ENCODE data around the gene STXBP4. TPM values are rescaled to one million over a fixed set of nuclear protein-coding genes. Genes with fewer than 3 reads are reported as not detected.

The STXBP4 gene
- total and polyA plus RNA-seq, 2 experiments from 2014 or later: 25.0 to 52.1 TPM

DNA sequence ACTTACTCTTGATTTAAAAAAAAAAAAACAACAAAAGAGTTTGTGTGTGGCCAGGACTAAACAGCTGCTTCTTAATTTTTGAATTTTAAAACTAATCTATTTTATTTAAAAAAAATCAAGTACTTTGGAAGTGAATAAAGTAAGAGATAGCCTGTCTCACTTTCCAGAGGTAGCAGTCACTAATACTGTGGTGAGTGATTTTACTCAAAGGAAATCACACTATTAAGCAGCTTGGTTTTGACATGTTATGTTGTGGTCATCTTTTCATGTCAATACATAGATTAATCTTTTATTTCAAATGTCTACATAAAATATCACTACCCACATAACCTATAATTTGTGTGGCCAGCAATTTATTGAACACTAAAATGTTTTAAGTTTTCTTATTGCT lies 194.0 kb downstream of the STXBP4 start (continued):
- TF ChIP-seq, protein P1, sequence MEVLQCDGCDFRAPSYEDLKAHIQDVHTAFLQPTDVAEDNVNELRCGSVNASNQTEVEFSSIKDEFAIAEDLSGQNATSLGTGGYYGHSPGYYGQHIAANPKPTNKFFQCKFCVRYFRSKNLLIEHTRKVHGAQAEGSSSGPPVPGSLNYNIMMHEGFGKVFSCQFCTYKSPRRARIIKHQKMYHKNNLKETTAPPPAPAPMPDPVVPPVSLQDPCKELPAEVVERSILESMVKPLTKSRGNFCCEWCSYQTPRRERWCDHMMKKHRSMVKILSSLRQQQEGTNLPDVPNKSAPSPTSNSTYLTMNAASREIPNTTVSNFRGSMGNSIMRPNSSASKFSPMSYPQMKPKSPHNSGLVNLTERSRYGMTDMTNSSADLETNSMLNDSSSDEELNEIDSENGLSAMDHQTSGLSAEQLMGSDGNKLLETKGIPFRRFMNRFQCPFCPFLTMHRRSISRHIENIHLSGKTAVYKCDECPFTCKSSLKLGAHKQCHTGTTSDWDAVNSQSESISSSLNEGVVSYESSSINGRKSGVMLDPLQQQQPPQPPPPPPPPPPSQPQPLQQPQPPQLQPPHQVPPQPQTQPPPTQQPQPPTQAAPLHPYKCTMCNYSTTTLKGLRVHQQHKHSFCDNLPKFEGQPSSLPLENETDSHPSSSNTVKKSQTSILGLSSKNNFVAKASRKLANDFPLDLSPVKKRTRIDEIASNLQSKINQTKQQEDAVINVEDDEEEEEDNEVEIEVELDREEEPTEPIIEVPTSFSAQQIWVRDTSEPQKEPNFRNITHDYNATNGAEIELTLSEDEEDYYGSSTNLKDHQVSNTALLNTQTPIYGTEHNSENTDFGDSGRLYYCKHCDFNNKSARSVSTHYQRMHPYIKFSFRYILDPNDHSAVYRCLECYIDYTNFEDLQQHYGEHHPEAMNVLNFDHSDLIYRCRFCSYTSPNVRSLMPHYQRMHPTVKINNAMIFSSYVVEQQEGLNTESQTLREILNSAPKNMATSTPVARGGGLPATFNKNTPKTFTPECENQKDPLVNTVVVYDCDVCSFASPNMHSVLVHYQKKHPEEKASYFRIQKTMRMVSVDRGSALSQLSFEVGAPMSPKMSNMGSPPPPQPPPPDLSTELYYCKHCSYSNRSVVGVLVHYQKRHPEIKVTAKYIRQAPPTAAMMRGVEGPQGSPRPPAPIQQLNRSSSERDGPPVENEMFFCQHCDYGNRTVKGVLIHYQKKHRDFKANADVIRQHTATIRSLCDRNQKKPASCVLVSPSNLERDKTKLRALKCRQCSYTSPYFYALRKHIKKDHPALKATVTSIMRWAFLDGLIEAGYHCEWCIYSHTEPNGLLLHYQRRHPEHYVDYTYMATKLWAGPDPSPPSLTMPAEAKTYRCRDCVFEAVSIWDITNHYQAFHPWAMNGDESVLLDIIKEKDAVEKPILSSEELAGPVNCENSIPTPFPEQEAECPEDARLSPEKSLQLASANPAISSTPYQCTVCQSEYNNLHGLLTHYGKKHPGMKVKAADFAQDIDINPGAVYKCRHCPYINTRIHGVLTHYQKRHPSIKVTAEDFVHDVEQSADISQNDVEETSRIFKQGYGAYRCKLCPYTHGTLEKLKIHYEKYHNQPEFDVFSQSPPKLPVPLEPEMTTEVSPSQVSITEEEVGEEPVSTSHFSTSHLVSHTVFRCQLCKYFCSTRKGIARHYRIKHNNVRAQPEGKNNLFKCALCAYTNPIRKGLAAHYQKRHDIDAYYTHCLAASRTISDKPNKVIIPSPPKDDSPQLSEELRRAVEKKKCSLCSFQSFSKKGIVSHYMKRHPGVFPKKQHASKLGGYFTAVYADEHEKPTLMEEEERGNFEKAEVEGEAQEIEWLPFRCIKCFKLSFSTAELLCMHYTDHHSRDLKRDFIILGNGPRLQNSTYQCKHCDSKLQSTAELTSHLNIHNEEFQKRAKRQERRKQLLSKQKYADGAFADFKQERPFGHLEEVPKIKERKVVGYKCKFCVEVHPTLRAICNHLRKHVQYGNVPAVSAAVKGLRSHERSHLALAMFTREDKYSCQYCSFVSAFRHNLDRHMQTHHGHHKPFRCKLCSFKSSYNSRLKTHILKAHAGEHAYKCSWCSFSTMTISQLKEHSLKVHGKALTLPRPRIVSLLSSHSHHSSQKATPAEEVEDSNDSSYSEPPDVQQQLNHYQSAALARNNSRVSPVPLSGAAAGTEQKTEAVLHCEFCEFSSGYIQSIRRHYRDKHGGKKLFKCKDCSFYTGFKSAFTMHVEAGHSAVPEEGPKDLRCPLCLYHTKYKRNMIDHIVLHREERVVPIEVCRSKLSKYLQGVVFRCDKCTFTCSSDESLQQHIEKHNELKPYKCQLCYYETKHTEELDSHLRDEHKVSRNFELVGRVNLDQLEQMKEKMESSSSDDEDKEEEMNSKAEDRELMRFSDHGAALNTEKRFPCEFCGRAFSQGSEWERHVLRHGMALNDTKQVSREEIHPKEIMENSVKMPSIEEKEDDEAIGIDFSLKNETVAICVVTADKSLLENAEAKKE (CRISPR knock-in tag; IDR thresholded peaks at IDR 0.05): no peak
- TF ChIP-seq ZNF331 (CRISPR knock-in tag; IDR thresholded peaks at IDR 0.05; ENCODE audit: low read depth) (no peak), NANOG (IDR thresholded peaks at IDR 0.05; ENCODE audit: borderline replicate concordance) (no peak)

DNA sequence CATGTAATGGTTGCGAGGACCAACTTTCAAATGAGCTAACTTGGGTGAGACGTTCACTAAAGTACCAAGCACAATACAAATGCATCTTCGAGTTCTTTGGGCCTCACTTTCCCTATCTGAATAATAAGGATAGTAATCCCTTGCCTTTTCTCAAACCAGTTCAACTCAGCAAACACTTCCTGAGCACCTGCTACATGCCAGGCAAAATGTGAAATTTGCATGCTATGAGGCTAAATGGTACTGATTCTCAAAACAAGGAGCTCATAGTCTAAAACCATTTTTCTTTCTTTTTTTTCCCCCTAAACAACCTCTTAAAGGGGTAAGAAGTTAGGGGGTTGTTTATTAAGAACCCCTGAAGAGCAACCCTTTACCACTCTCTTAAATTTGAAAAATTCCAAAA lies 194.8 kb downstream of the STXBP4 start:
- no peaks in the 10 kb centered on the region for H3K27me3 ChIP-seq (ENCODE audit: insufficient read depth)
- no peak overlapping the region for H3K27ac ChIP-seq (ENCODE audit: low read depth)
- no peaks in the 10 kb centered on the region for H3K36me3 ChIP-seq (ENCODE audit: insufficient read depth)
- no peak overlapping the region for H3K4me3 Mint-ChIP-seq
- H3K4me3 ChIP-seq: no peak overlapping the region
- H3K4me1 Mint-ChIP-seq: no peaks in the 10 kb centered on the region
- H3K79me2 ChIP-seq (replicated peaks; ENCODE audit: insufficient read depth): no peaks in the 10 kb centered on the region
- ATAC-seq (no peak), DNase-seq (ENCODE audit: low spot score) (no peak)
- H3K36me3 Mint-ChIP-seq (ENCODE audit: low read depth): no peaks in the 10 kb centered on the region
- H3K27ac Mint-ChIP-seq: no peak overlapping the region
- H3F3A ChIP-seq (replicated peaks; ENCODE audit: low read depth): no peaks in the 10 kb centered on the region
- H3K9me3 Mint-ChIP-seq: no peaks in the 10 kb centered on the region
- H3K4me1 ChIP-seq (ENCODE audit: insufficient read depth): no peaks in the 10 kb centered on the region
- no peak overlapping the region for H3K4me2 ChIP-seq
- no peaks in the 10 kb centered on the region for H4K20me1 ChIP-seq (replicated peaks; ENCODE audit: insufficient read depth)
- peaks cover 2% of the 10 kb centered on the region for H3K27me3 Mint-ChIP-seq (ENCODE audit: insufficient read depth, low read depth, poor library complexity)
- H2AFZ ChIP-seq: no peak overlapping the region
- no peaks in the 10 kb centered on the region for H3K9me2 ChIP-seq (ENCODE audit: insufficient read depth)
- no peak for TF ChIP-seq POLR2AphosphoS5 (IDR thresholded peaks at IDR 0.05; ENCODE audit: low read depth)
- TF ChIP-seq NANOG (IDR thresholded peaks at IDR 0.05; ENCODE audit: borderline replicate concordance): no peak
- TF ChIP-seq, protein P2, sequence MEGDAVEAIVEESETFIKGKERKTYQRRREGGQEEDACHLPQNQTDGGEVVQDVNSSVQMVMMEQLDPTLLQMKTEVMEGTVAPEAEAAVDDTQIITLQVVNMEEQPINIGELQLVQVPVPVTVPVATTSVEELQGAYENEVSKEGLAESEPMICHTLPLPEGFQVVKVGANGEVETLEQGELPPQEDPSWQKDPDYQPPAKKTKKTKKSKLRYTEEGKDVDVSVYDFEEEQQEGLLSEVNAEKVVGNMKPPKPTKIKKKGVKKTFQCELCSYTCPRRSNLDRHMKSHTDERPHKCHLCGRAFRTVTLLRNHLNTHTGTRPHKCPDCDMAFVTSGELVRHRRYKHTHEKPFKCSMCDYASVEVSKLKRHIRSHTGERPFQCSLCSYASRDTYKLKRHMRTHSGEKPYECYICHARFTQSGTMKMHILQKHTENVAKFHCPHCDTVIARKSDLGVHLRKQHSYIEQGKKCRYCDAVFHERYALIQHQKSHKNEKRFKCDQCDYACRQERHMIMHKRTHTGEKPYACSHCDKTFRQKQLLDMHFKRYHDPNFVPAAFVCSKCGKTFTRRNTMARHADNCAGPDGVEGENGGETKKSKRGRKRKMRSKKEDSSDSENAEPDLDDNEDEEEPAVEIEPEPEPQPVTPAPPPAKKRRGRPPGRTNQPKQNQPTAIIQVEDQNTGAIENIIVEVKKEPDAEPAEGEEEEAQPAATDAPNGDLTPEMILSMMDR (conservative IDR thresholded peaks at IDR 0.05; ENCODE audit: low read depth in 2 of 2): no peak
- TF ChIP-seq, protein P3, sequence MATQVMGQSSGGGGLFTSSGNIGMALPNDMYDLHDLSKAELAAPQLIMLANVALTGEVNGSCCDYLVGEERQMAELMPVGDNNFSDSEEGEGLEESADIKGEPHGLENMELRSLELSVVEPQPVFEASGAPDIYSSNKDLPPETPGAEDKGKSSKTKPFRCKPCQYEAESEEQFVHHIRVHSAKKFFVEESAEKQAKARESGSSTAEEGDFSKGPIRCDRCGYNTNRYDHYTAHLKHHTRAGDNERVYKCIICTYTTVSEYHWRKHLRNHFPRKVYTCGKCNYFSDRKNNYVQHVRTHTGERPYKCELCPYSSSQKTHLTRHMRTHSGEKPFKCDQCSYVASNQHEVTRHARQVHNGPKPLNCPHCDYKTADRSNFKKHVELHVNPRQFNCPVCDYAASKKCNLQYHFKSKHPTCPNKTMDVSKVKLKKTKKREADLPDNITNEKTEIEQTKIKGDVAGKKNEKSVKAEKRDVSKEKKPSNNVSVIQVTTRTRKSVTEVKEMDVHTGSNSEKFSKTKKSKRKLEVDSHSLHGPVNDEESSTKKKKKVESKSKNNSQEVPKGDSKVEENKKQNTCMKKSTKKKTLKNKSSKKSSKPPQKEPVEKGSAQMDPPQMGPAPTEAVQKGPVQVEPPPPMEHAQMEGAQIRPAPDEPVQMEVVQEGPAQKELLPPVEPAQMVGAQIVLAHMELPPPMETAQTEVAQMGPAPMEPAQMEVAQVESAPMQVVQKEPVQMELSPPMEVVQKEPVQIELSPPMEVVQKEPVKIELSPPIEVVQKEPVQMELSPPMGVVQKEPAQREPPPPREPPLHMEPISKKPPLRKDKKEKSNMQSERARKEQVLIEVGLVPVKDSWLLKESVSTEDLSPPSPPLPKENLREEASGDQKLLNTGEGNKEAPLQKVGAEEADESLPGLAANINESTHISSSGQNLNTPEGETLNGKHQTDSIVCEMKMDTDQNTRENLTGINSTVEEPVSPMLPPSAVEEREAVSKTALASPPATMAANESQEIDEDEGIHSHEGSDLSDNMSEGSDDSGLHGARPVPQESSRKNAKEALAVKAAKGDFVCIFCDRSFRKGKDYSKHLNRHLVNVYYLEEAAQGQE (IDR thresholded peaks at IDR 0.05; ENCODE audit: unreplicated experiment): no peak
- no peak for TF ChIP-seq JUNB (IDR thresholded peaks at IDR 0.05; ENCODE audit: unreplicated experiment)
- no peak for TF ChIP-seq EZH2phosphoT487 (IDR thresholded peaks at IDR 0.05; ENCODE audit: unreplicated experiment)
- no peak for TF ChIP-seq ZNF331 (CRISPR knock-in tag; IDR thresholded peaks at IDR 0.05; ENCODE audit: low read depth)
